Medulla oblongata (tissue), 1 donor: Measurements from ENCODE around the gene CELA2A.
"Not testable (repeated sequence)": the region's sequence is repeated elsewhere in the genome, so short reads cannot be mapped to it uniquely, and the experiment has no call there.

Source experiments
- DNase-seq: peaks from one replicate; pipeline ENCODE4 v3.0.0-alpha.2; 2015; ENCODE audit errors: extremely low spot score

CELA2A gene

GRCh38 chr1:15424981-15425380 lies 31.6 kb upstream of the CELA2A start:
- DNase-seq: no peak

GRCh38 chr1:15425521-15425920 lies 31.0 kb upstream of the CELA2A start:
- DNase-seq: no peak

GRCh38 chr1:15425958-15426357 lies 30.6 kb upstream of the CELA2A start:
- DNase-seq: no peak

GRCh38 chr1:15426492-15427279 lies 29.8 kb upstream of the CELA2A start:
- DNase-seq: no peak

- DNase-seq: no peak
These were observed 29.3 kb upstream of the CELA2A start for GRCh38 chr1:15427280-15427666.

- not testable (repeated sequence) for DNase-seq
These were observed 28.3 kb upstream of the CELA2A start for GRCh38 chr1:15428252-15428651.

GRCh38 chr1:15428815-15429435 lies 27.6 kb upstream of the CELA2A start:
- no peak for DNase-seq

- DNase-seq: no peak
These were observed 26.8 kb upstream of the CELA2A start for GRCh38 chr1:15429701-15430149.

GRCh38 chr1:15430787-15431570 lies 25.6 kb upstream of the CELA2A start:
- peak; percentile 75 for DNase-seq

- no peak for DNase-seq
These were observed 25.0 kb upstream of the CELA2A start for GRCh38 chr1:15431571-15431948.

- no peak for DNase-seq
These were observed 24.2 kb upstream of the CELA2A start for GRCh38 chr1:15432324-15432723.

GRCh38 chr1:15433471-15433870 lies 23.1 kb upstream of the CELA2A start:
- no peak for DNase-seq

GRCh38 chr1:15434739-15435138 lies 21.8 kb upstream of the CELA2A start:
- DNase-seq: peak; percentile 47

- no peak for DNase-seq
These were observed 21.1 kb upstream of the CELA2A start for GRCh38 chr1:15435239-15436077.

- no peak for DNase-seq
These were observed 19.6 kb upstream of the CELA2A start for GRCh38 chr1:15436881-15437442.

- no peak for DNase-seq
These were observed 17.2 kb upstream of the CELA2A start for GRCh38 chr1:15439325-15439724.

GRCh38 chr1:15440357-15440756 lies 16.2 kb upstream of the CELA2A start:
- DNase-seq: no peak

- DNase-seq: no peak
These were observed 15.3 kb upstream of the CELA2A start for GRCh38 chr1:15441247-15441646.

GRCh38 chr1:15442119-15442518 lies 14.4 kb upstream of the CELA2A start:
- no peak for DNase-seq

- DNase-seq: no peak
These were observed 13.8 kb upstream of the CELA2A start for GRCh38 chr1:15442759-15443158.

GRCh38 chr1:15443281-15443680 lies 13.3 kb upstream of the CELA2A start:
- DNase-seq: no peak
